Astrocyte of the cerebellum (primary cell): ENCODE measurements around the gene PHF21B.

Experiments used
- DNase-seq: peaks from one replicate; pipeline ENCODE4 v3.0.0-alpha.2; 2011; ENCODE audit warnings: low read depth
- H3K4me3 ChIP-seq: 2 replicates; pipeline ENCODE4 v1.5.1; 2011; ENCODE audit warnings: mild to moderate bottlenecking, low read depth, low read length, moderate library complexity
- CTCF ChIP-seq: IDR thresholded peaks from 2 replicates; pipeline ENCODE4 v1.5.1; 2012; ENCODE audit warnings: low read length, low read depth, moderate library complexity, mild to moderate bottlenecking; ENCODE audit errors: missing control alignments
- in situ Hi-C: cut with HindIII; loops from 2 replicates; pipeline ENCODE4 v1.10.0; 2017; ENCODE audit warnings: low sequenced_read_pairs

PHF21B gene

GRCh38 chr22:45051946-45052345, 42.1 kb upstream of the PHF21B start:
- no peak for TF ChIP-seq CTCF
- DNase-seq: no peak
- H3K4me3 ChIP-seq: no peak overlapping the region
- in situ Hi-C loops: loop anchor here (5.0 kb wide), 1 partner anchor 70 kb away; no protein-coding TSS in a partner anchor

- no peak for DNase-seq
- TF ChIP-seq CTCF: no peak
- H3K4me3 ChIP-seq: no peak overlapping the region
- in situ Hi-C loops: loop anchor here (5.0 kb wide), 1 partner anchor 69 kb away; no protein-coding TSS in a partner anchor
Measured at GRCh38 chr22:45051419-45051818, 41.6 kb upstream of the PHF21B start.

- in situ Hi-C loops: no loop called here
Measured at GRCh38 chr22:45047260-45047659, 37.5 kb upstream of the PHF21B start.

GRCh38 chr22:45045208-45045607, 35.4 kb upstream of the PHF21B start:
- TF ChIP-seq CTCF: no peak
- in situ Hi-C loops: no loop called here
- no peak overlapping the region for H3K4me3 ChIP-seq
- DNase-seq: no peak

More at GRCh38 chr22:45047260-45047659, 37.5 kb upstream of the PHF21B start:
- no peak for DNase-seq
- H3K4me3 ChIP-seq: no peak overlapping the region
- no peak for TF ChIP-seq CTCF

GRCh38 chr22:45042263-45042662, 32.5 kb upstream of the PHF21B start:
- DNase-seq: no peak
- in situ Hi-C loops: no loop called here
- no peak overlapping the region for H3K4me3 ChIP-seq
- TF ChIP-seq CTCF: no peak

GRCh38 chr22:45039133-45039532, 29.3 kb upstream of the PHF21B start:
- no peak for TF ChIP-seq CTCF
- no peak for DNase-seq
- H3K4me3 ChIP-seq: no peak overlapping the region
- in situ Hi-C loops: no loop called here

GRCh38 chr22:45036154-45036553, 26.3 kb upstream of the PHF21B start:
- peak; percentile 16 for DNase-seq
- in situ Hi-C loops: no loop called here
- TF ChIP-seq CTCF: no peak
- H3K4me3 ChIP-seq: no peak overlapping the region
